Measurements from ENCODE around the gene KIF3A. TPM values are rescaled to one million over a fixed set of nuclear protein-coding genes. Genes with fewer than 3 reads are reported as not detected.

Gene KIF3A
- total RNA-seq, 6 experiments from 2014 or later: 1.3 to 4.2 (median 2.1) TPM

DNA sequence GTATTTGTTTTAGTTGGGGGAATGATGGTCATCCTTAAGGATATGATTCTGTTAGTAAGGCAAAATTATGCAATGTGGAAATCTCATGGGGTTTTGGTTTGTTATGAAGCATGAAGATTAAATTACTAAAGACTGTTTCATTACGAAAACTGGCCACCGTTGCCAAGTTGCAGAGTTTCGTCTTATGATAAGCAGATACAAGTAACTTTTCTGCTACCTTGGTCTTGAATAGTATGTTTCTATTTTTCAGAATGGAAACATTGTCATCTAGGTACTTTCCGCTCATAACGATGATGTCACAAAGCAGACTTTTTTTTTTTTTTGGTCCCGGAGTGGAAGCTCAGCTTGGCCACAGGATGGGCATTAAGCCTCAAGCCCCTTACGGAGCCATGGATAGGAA is 14.1 kb upstream of the KIF3A start:
- DNase-seq: no peak
- H3K4me1 ChIP-seq: peaks cover 0 to 5% (median 0%) of the 10 kb centered on the region in 4 donors
- TF ChIP-seq CTCF (IDR thresholded peaks at IDR 0.05): no peak
- TF ChIP-seq POLR2A (IDR thresholded peaks at IDR 0.05): no peak
- 78% methylated on average over 7 of the region's 7 CpGs for WGBS (ENCODE audit: insufficient coverage, low coverage, low lambda C conversion rate, missing lambda C conversion rate)
- intact Hi-C loops (cut with DNase I): loop anchor here in 1 of 2 donors (10.0 kb wide), 1 partner anchor 63 kb away; the partner anchor contains the start of gene SOWAHA
- H3K27me3 ChIP-seq: peaks cover 0 to 11% of the 10 kb centered on the region in 2 donors
- H3K4me3 ChIP-seq: no peak overlapping the region
- no peak for ATAC-seq
- H3K27ac ChIP-seq: no peak overlapping the region
- no peaks in the 10 kb centered on the region for H3K36me3 ChIP-seq
- H3K9me3 ChIP-seq: no peaks in the 10 kb centered on the region

DNA sequence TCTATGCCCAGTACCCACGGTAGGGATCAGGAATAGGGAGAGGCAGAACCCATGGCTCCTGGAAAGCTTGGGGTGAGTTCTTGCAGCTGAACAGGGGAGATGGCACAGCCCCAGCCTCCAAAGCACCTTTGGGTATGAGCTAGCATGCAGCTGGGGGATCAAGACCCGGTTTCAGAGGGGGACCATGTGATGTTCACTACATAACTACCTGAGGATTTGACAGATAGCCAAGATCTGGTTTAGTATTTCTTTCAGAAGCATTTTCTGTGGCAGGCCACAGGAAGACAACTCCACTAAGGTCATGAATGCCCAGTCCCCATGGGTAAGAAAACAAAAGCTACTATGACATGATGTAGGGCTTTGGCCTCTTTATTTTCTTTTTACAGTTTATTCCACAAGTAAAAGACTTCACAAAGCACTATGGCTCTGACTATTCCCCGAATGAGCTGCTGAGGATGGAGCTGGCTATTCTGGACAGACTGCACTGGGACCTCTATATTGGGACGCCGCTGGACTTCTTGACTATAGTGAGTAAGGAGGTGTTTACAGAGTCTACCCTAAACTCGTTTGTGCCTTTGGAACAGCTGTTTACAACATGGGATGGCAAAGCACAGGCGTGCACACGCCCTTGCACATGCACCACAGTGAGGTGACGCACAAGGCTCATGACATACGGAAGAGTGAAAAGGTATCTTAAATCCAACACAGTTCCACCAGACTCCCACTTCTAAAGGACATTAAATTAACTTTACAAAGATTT is 13.3 kb upstream of the KIF3A start:
- TF ChIP-seq CTCF (IDR thresholded peaks at IDR 0.05) (no peak), POLR2A (IDR thresholded peaks at IDR 0.05) (no peak)
- intact Hi-C loops (cut with DNase I): loop anchor here in 1 of 2 donors (10.0 kb wide), 1 partner anchor 64 kb away; the partner anchor contains the start of gene SOWAHA
- H3K27me3 ChIP-seq: peaks cover 0 to 11% of the 10 kb centered on the region in 2 donors
- H3K36me3 ChIP-seq: no peaks in the 10 kb centered on the region
- 73% methylated on average over 6 of the region's 10 CpGs for WGBS (ENCODE audit: insufficient coverage, low coverage, low lambda C conversion rate, missing lambda C conversion rate)
- no peaks in the 10 kb centered on the region for H3K9me3 ChIP-seq
- no peak for DNase-seq
- no peak for ATAC-seq
- no peak overlapping the region for H3K27ac ChIP-seq
- H3K4me3 ChIP-seq: no peak overlapping the region
- H3K4me1 ChIP-seq: peaks cover 0 to 5% (median 0%) of the 10 kb centered on the region in 4 donors

DNA sequence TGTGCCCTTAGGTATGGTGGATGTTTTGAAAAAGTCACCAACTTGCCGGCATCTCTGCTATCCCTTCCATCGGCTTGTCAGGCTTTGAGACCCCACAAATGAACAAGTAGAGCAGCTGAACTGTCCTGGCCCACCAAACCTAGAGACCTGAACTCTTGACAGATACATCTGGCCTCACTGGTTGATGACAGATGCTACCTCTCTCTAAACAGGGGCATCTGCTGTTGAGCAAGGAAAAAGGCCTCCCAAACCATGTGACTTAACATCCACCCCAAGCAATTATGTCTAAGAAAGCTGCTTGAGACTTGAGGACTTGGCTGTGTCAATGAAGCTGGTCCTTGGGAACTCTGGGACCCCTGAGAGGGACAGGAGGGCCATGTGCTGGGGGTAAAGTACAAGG is 12.2 kb upstream of the KIF3A start:
- 100% methylated on average over 2 of the region's 2 CpGs for WGBS (ENCODE audit: insufficient coverage, low coverage, low lambda C conversion rate, missing lambda C conversion rate)

DNA sequence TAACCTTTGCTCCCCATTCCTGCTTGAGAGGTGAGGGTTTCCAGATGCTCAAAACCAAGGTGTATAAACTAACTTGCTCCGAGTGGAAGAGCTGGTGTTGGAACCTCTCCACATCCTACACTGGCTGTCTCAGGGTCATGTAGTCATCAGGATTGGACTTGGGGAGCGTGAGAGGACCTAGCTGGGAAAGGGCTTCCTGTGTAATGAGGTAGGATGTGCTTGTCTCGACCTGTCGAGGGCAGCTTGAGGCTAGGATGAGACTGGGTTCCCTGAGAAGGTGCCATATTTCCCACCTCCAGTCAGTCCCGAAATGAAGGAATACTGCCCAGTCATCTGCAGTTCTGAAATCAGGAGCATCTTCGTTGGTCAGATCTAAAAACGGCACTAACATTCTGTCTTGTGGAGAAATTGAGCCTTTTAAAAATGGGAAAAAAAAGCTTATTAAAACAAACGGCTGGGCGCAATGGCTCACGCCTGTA is 11.2 kb upstream of the KIF3A start:
- TF ChIP-seq POLR2A (IDR thresholded peaks at IDR 0.05) (no peak), CTCF (IDR thresholded peaks at IDR 0.05) (no peak)
- intact Hi-C loops (cut with DNase I): no loop called here
- WGBS (ENCODE audit: insufficient coverage, low coverage, low lambda C conversion rate, missing lambda C conversion rate): 90% methylated on average over 7 of the region's 10 CpGs
- Histone ChIP-seq H3K27ac (no peak overlapping the region), H3K9me3 (no peaks in the 10 kb centered on the region), H3K4me1 (peaks cover 0 to 5% (median 0%) of the 10 kb centered on the region in 4 donors), H3K27me3 (peaks cover 0 to 11% of the 10 kb centered on the region in 2 donors), H3K4me3 (no peak overlapping the region), H3K36me3 (no peaks in the 10 kb centered on the region)
- DNase-seq (no peak), ATAC-seq (no peak)

More for the DNA sequence above, 12.2 kb upstream of the KIF3A start:
- Histone ChIP-seq H3K27ac (no peak overlapping the region), H3K36me3 (no peaks in the 10 kb centered on the region), H3K4me1 (peaks cover 0 to 5% (median 0%) of the 10 kb centered on the region in 4 donors), H3K27me3 (peaks cover 0 to 11% of the 10 kb centered on the region in 2 donors), H3K9me3 (no peaks in the 10 kb centered on the region), H3K4me3 (no peak overlapping the region)
- no peak for DNase-seq
- no peak for ATAC-seq
- intact Hi-C loops (cut with DNase I): no loop called here
- TF ChIP-seq POLR2A (IDR thresholded peaks at IDR 0.05) (no peak), CTCF (IDR thresholded peaks at IDR 0.05) (no peak)
